Psoas muscle (tissue), 8 donors: ENCODE measurements around the gene IGBP1. TPM values are rescaled to one million over a fixed set of nuclear protein-coding genes. Genes with fewer than 3 reads are reported as not detected.
"Not testable (repeated sequence)": the region's sequence is repeated elsewhere in the genome, so short reads cannot be mapped to it uniquely, and the experiment has no call there.

Experiments
- ATAC-seq, 4 donors: fragments of 200-7000 bp; cut with Tn5 transposase; one replicate each; pipeline ENCODE4 v1.9.1; 2020; ENCODE audit warnings: moderate library complexity in 3 of 4, mild to moderate bottlenecking in 2 of 4
- DNase-seq, 2 donors: peaks; one replicate each; pipeline ENCODE4 v3.0.0-alpha.2; 2020
- H3K27ac ChIP-seq: fragments of 200-600 bp; one replicate; pipeline ENCODE4 v1.8.0; 2022
- H3K27me3 ChIP-seq, 3 donors: fragments of 200-600 bp in 1 of 3; one replicate each; pipeline versions ENCODE4 v1.6.1 to v1.8.0; 2013 to 2022; ENCODE audit warnings: low read length in 2 of 3, mild to moderate bottlenecking in 2 of 3, moderate library complexity in 1 of 3; ENCODE audit not compliant: insufficient read depth in 3 of 3
- H3K36me3 ChIP-seq, 2 donors: fragments of 200-600 bp in 1 of 2; one replicate each; pipeline versions ENCODE4 v1.6.1 to v1.8.0; 2013 to 2022; ENCODE audit warnings: low read depth in 1 of 2, mild to moderate bottlenecking in 1 of 2, moderate library complexity in 1 of 2; ENCODE audit not compliant: insufficient read depth in 1 of 2
- H3K4me1 ChIP-seq: fragments of 200-600 bp; one replicate; pipeline ENCODE4 v1.8.0; 2022
- H3K4me3 ChIP-seq: fragments of 200-600 bp; one replicate; pipeline ENCODE4 v1.8.0; 2022; ENCODE audit warnings: mild to moderate bottlenecking
- H3K9me3 ChIP-seq: fragments of 200-600 bp; one replicate; pipeline ENCODE4 v1.8.0; 2022
- CTCF ChIP-seq: fragments of 200-600 bp; IDR thresholded peaks from one replicate; pipeline ENCODE4 v1.8.0; 2022; ENCODE audit warnings: antibody characterized with exemption
- WGBS, 3 donors: extraction: QIAGEN DNeasy Blood & Tissue Kit; methylation state at CpG; one replicate each; pipeline versions ENCODE4 v1.1.6 to v1.1.7; 2013; 5-methylcytosine and 5-hydroxymethylcytosine counted together
- intact Hi-C, 2 donors: fragments of 100-400 bp; cut with DNase I; formaldehyde crosslinking; loops; one replicate each; pipeline versions ENCODE4 v1.11.0 to v1.14.2; 2022
- polyA plus RNA-seq, 3 donors: library from polyadenylated mRNA; stranded (reverse); fragments of 200-250 nt; gene quantifications; one replicate each; pipeline ENCODE4 v1.2.3, GENCODE V29; 2013
- total RNA-seq, 4 donors: library from RNA; stranded (reverse); fragmentation: NEBNext Ultra II Directional in 2 of 4; extraction: Animal tissue kit (Norgen Biotek cat#: 25700) in 2 of 4; gene quantifications; one replicate each; pipeline versions ENCODE4 v1.2.1 to v1.2.4, GENCODE V29; 2021 to 2023
- donor health status: healthy with polysubstance abuse.
- donor health status: DM: no; HTN: no; CAD: no; lungs with moderate emphysema.
- donor health status: Bipolar disorder and iron deficiency.
- donor health status: healthy.
- donor health status: DM: yes; HTN: yes; CAD: no.
- donor health status: DM: no; HTN: no; CAD: no.
- donor health status: DM: no; HTN: no; CAD: no.
- donor health status: DM: yes; HTN: yes; CAD: no.

The IGBP1 gene
- total and polyA plus RNA-seq, 7 donors = 45.0 to 81.5 (median 60.6) TPM

- no peaks in the 10 kb centered on the region for H3K36me3 ChIP-seq
- no peak for TF ChIP-seq CTCF
- intact Hi-C loops = no loop called here
- no peak overlapping the region for H3K4me3 ChIP-seq
- H3K9me3 ChIP-seq = peaks cover 4% of the 10 kb centered on the region
- DNase-seq = no peak
- no peak overlapping the region for H3K27ac ChIP-seq
- no peak for ATAC-seq
- peaks cover 0 to 19% (median 0%) of the 10 kb centered on the region in 3 donors for H3K27me3 ChIP-seq
- H3K4me1 ChIP-seq = no peaks in the 10 kb centered on the region
Observed at GRCh38 chrX:70117738-70118137, 15.5 kb upstream of the IGBP1 start.

DNA sequence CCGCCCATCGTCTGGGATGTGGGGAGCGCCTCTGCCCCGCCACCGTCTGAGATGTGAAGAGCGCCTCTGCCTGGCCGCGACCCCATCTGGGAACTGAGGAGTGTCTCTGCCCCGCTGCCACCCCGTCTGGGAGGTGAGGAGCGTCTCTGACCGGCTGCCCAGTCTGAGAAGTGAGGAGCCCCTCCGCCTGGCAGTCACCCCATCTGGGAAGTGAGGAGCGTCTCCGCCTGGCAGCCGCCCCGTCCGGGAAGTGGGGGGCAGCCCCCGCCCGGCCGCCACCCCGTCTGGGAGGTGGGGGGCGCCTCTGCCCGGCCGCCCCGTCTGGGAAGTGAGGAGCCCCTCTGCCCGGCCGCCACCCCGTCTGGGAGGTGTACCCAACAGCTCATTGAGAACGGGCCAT, 10.2 kb upstream of the IGBP1 start:
- H3K36me3 ChIP-seq, H3K9me3 ChIP-seq, ATAC-seq, DNase-seq, H3K27ac ChIP-seq, intact Hi-C loops, H3K4me3 ChIP-seq, H3K4me1 ChIP-seq: not testable (repeated sequence)
- peaks cover 0 to 12% (median 0%) of the 10 kb centered on the region in 3 donors for H3K27me3 ChIP-seq
- WGBS, 3 donors = 90 to 95% (median 91%) methylated on average over 4 to 23 of the region's 30 CpGs

DNA sequence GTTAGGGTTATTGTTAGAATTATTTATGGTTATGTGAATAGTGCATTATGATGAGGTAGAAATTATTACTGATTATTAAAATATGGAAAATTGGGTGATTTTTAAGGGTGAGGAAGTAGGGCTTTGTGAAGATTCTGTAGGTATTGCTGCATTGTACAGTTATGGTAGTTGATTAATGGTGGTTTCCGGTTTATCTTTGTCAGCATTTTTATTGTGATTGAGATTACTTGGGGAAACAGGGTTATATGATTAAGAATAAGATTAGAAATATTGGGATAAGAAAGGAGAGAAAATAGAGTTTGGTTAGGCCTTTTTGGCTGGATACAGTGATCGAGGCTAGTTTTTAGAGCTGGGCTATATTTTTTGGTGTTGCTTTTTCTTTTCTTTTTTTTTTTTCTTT, 8.6 kb upstream of the IGBP1 start:
- no peaks in the 10 kb centered on the region for H3K36me3 ChIP-seq
- 80 to 93% (median 90%) methylated on average over 2 of the region's 2 CpGs for WGBS, 3 donors
- H3K27ac ChIP-seq = no peak overlapping the region
- H3K9me3 ChIP-seq = no peaks in the 10 kb centered on the region
- H3K27me3 ChIP-seq = peaks cover 0 to 12% (median 0%) of the 10 kb centered on the region in 3 donors
- H3K4me3 ChIP-seq = no peak overlapping the region
- no peak for TF ChIP-seq CTCF
- no peak for DNase-seq
- H3K4me1 ChIP-seq = no peaks in the 10 kb centered on the region
- intact Hi-C loops = no loop called here
- no peak for ATAC-seq

GRCh38 chrX:70128071-70128470, 5.2 kb upstream of the IGBP1 start:
- Histone ChIP-seq H3K4me3 (no peak overlapping the region), H3K9me3 (no peaks in the 10 kb centered on the region), H3K36me3 (no peaks in the 10 kb centered on the region), H3K27ac (no peak overlapping the region), H3K4me1 (peaks cover 6% of the 10 kb centered on the region), H3K27me3 (peaks cover 0 to 4% (median 0%) of the 10 kb centered on the region in 3 donors)
- TF ChIP-seq CTCF = no peak
- no peak for ATAC-seq
- intact Hi-C loops = no loop called here
- WGBS, 3 donors = 63 to 72% (median 69%) methylated on average over 7 to 9 of the region's 9 CpGs
- no peak for DNase-seq

DNA sequence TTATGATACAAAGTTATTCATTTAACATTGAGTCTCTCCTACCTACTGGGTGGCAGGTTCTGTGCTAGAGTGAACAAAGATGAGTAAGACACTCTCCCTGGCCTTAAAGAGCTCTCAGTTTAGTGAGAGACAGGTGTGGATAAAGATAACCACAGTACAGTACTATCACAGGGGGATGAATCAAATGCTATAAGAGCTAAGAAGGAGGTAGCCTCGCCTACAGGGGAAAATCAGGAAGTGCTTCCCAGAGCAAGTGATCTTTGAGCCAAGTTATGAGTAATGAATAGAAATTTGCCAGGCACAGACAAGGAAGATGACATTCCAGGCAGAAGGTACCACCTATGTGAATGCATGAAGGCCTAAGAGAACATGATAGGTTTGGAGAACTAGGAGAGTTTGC, 3.4 kb upstream of the IGBP1 start:
- Histone ChIP-seq H3K4me1 (peaks cover 10% of the 10 kb centered on the region), H3K4me3 (no peak overlapping the region), H3K36me3 (no peaks in the 10 kb centered on the region), H3K9me3 (no peaks in the 10 kb centered on the region), H3K27ac (no peak overlapping the region), H3K27me3 (peaks cover 0 to 4% (median 0%) of the 10 kb centered on the region in 3 donors)
- DNase-seq (no peak), ATAC-seq (no peak)
- 26 to 58% (median 45%) methylated on average over 1 of the region's 1 CpG for WGBS, 3 donors
- TF ChIP-seq CTCF = no peak
- intact Hi-C loops = loop anchor here in 1 of 2 donors (10.0 kb wide), 1 partner anchor 305 kb away; no protein-coding TSS in a partner anchor
